Upper lobe of left lung (tissue), 4 donors: ENCODE results near the gene FRMD3.

Experiments
- EP300 ChIP-seq, 4 donors: sonication (generic); formaldehyde crosslinking; IDR thresholded peaks; one replicate each; pipeline ENCODE4 v1.5.1; 2017; ENCODE audit warnings: antibody characterized with exemption in 4 of 4, control low read depth in 2 of 4
- POLR2A ChIP-seq, 4 donors: fragments of 450-650 bp; IDR thresholded peaks; one replicate each; pipeline ENCODE4 v1.5.1; 2016 to 2017; ENCODE audit warnings: antibody characterized with exemption in 4 of 4, mild to moderate bottlenecking in 2 of 4
- POLR2AphosphoS5 ChIP-seq, 2 donors: sonication (generic); formaldehyde crosslinking; IDR thresholded peaks; one replicate each; pipeline ENCODE4 v1.5.1; 2017; ENCODE audit warnings: antibody characterized with exemption in 2 of 2
- TF ChIP-seq, protein P1 (sequence below), 6 experiments: fragments of 450-650 bp in 4 of 6; fragments of 200-600 bp in 2 of 6; sonication (generic) in 2 of 6; IDR thresholded peaks; one replicate each; pipeline ENCODE4 v1.5.1; 2016 to 2019; ENCODE audit warnings: antibody characterized with exemption in 6 of 6

GRCh38 chr9:83299571-83299970 lies 238.6 kb downstream of the FRMD3 start:
- TF ChIP-seq, protein P1, sequence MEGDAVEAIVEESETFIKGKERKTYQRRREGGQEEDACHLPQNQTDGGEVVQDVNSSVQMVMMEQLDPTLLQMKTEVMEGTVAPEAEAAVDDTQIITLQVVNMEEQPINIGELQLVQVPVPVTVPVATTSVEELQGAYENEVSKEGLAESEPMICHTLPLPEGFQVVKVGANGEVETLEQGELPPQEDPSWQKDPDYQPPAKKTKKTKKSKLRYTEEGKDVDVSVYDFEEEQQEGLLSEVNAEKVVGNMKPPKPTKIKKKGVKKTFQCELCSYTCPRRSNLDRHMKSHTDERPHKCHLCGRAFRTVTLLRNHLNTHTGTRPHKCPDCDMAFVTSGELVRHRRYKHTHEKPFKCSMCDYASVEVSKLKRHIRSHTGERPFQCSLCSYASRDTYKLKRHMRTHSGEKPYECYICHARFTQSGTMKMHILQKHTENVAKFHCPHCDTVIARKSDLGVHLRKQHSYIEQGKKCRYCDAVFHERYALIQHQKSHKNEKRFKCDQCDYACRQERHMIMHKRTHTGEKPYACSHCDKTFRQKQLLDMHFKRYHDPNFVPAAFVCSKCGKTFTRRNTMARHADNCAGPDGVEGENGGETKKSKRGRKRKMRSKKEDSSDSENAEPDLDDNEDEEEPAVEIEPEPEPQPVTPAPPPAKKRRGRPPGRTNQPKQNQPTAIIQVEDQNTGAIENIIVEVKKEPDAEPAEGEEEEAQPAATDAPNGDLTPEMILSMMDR (IDR thresholded peaks at IDR 0.05): no peak
- TF ChIP-seq POLR2A (IDR thresholded peaks at IDR 0.05): no peak
- TF ChIP-seq POLR2AphosphoS5 (IDR thresholded peaks at IDR 0.05): peak; percentile 11 to 22
- peak in 1 of 4 donors; percentile 63 for TF ChIP-seq EP300 (IDR thresholded peaks at IDR 0.05)
